Liver (tissue), 9 donors: Measurements from ENCODE around the gene CHRDL2. TPM values are rescaled to one million over a fixed set of nuclear protein-coding genes. Genes with fewer than 3 reads are reported as not detected.

Experiments used
- DNase-seq: peaks from one replicate; pipeline ENCODE4 v3.0.0-alpha.2; 2017; ENCODE audit warnings: low spot score
- H3K27ac ChIP-seq, 2 donors: one replicate each; pipeline ENCODE4 v1.7.0; 2013; ENCODE audit warnings: inconsistent platforms in 2 of 2, low read length in 2 of 2, control low read depth in 1 of 2, low read depth in 1 of 2, mild to moderate bottlenecking in 1 of 2
- H3K27me3 ChIP-seq, 4 donors: one replicate each; pipeline versions ENCODE4 v1.6.1 to v1.7.0; 2013; ENCODE audit warnings: low read length in 3 of 4, inconsistent platforms in 1 of 4, mild to moderate bottlenecking in 1 of 4, moderate library complexity in 1 of 4; ENCODE audit not compliant: control insufficient read depth in 4 of 4, insufficient read depth in 4 of 4
- H3K36me3 ChIP-seq, 4 donors: one replicate each; pipeline versions ENCODE4 v1.6.1 to v1.7.0; 2013; ENCODE audit warnings: low read length in 3 of 4, mild to moderate bottlenecking in 3 of 4, low read depth in 1 of 4, moderate library complexity in 1 of 4; ENCODE audit not compliant: control insufficient read depth in 4 of 4, insufficient read depth in 3 of 4
- H3K4me1 ChIP-seq, 4 donors: one replicate each; pipeline versions ENCODE4 v1.6.1 to v1.7.0; 2013; ENCODE audit warnings: low read length in 3 of 4, mild to moderate bottlenecking in 3 of 4, moderate library complexity in 1 of 4; ENCODE audit not compliant: control insufficient read depth in 4 of 4, insufficient read depth in 4 of 4
- H3K4me3 ChIP-seq, 3 donors: one replicate each; pipeline versions ENCODE4 v1.6.1 to v1.7.0; 2013; ENCODE audit warnings: low read length in 3 of 3, control low read depth in 1 of 3, low read depth in 1 of 3, mild to moderate bottlenecking in 1 of 3
- H3K9ac ChIP-seq, 2 donors: one replicate each; pipeline ENCODE4 v1.7.0; 2013; ENCODE audit warnings: low read length in 2 of 2, mild to moderate bottlenecking in 2 of 2, moderate library complexity in 2 of 2, control low read depth in 1 of 2, low read depth in 1 of 2
- H3K9me3 ChIP-seq, 4 donors: one replicate each; pipeline versions ENCODE4 v1.6.1 to v1.7.0; 2013; ENCODE audit warnings: low read length in 3 of 4; ENCODE audit not compliant: control insufficient read depth in 4 of 4
- ATF3 ChIP-seq: IDR thresholded peaks from 2 replicates; pipeline ENCODE4 v1.6.1; 2016; ENCODE audit warnings: antibody characterized with exemption
- CTCF ChIP-seq: fragments of 150-350 bp; IDR thresholded peaks from 2 replicates; pipeline ENCODE4 v1.5.1; 2017; ENCODE audit warnings: improper control_type of control experiment, low read depth, low read length; ENCODE audit not compliant: missing input control
- EGR1 ChIP-seq, 2 donors: IDR thresholded peaks; 2 replicates each; pipeline ENCODE4 v1.6.1; 2016 to 2018; ENCODE audit warnings: antibody characterized with exemption in 2 of 2, low read depth in 2 of 2
- FOXA1 ChIP-seq: IDR thresholded peaks from 2 replicates; pipeline ENCODE4 v1.6.1; 2016; ENCODE audit warnings: antibody characterized with exemption
- FOXA2 ChIP-seq: IDR thresholded peaks from 2 replicates; pipeline ENCODE4 v1.6.1; 2016; ENCODE audit warnings: antibody characterized with exemption
- GABPA ChIP-seq, 2 donors: IDR thresholded peaks in 1 of 2; conservative IDR thresholded peaks in 1 of 2; 2 replicates each; pipeline ENCODE4 v1.6.1; 2016; ENCODE audit warnings: antibody characterized with exemption in 2 of 2, mild to moderate bottlenecking in 1 of 2, moderate library complexity in 1 of 2
- HNF4A ChIP-seq, 2 donors: conservative IDR thresholded peaks; 2 replicates each; pipeline ENCODE4 v1.6.1; 2016; ENCODE audit warnings: antibody characterized with exemption in 2 of 2, mild to moderate bottlenecking in 2 of 2
- HNF4G ChIP-seq: IDR thresholded peaks from 2 replicates; pipeline ENCODE4 v1.6.1; 2016; ENCODE audit warnings: antibody characterized with exemption
- JUND ChIP-seq, 2 donors: IDR thresholded peaks; 2 replicates each; pipeline ENCODE4 v1.6.1; 2016; ENCODE audit warnings: antibody characterized with exemption in 2 of 2
- MAX ChIP-seq: IDR thresholded peaks from 2 replicates; pipeline ENCODE4 v1.6.1; 2016; ENCODE audit warnings: antibody characterized with exemption
- NR2F2 ChIP-seq: IDR thresholded peaks from 2 replicates; pipeline ENCODE4 v1.6.1; 2016; ENCODE audit warnings: antibody characterized with exemption
- RAD21 ChIP-seq, 2 donors: IDR thresholded peaks; 2 replicates each; pipeline ENCODE4 v1.6.1; 2016; ENCODE audit warnings: antibody characterized with exemption in 2 of 2, mild to moderate bottlenecking in 2 of 2
- REST ChIP-seq: IDR thresholded peaks from 2 replicates; pipeline ENCODE4 v1.6.1; 2016; ENCODE audit warnings: antibody characterized with exemption, mild to moderate bottlenecking
- SP1 ChIP-seq: IDR thresholded peaks from 2 replicates; pipeline ENCODE4 v1.6.1; 2018; ENCODE audit warnings: antibody characterized with exemption, mild to moderate bottlenecking
- TAF1 ChIP-seq: conservative IDR thresholded peaks from 2 replicates; pipeline ENCODE4 v1.6.1; 2016; ENCODE audit warnings: antibody characterized with exemption, mild to moderate bottlenecking
- YY1 ChIP-seq: IDR thresholded peaks from 2 replicates; pipeline ENCODE4 v1.6.1; 2016; ENCODE audit warnings: antibody characterized with exemption, mild to moderate bottlenecking
- ZBTB33 ChIP-seq: IDR thresholded peaks from 2 replicates; pipeline ENCODE4 v1.6.1; 2016; ENCODE audit warnings: antibody characterized with exemption
- WGBS: extraction: QIAGEN DNeasy Blood & Tissue Kit; methylation state at CpG from one replicate; pipeline ENCODE4 v1.1.7; 2013; 5-methylcytosine and 5-hydroxymethylcytosine counted together
- polyA plus RNA-seq, 2 donors: library from polyadenylated mRNA; stranded (reverse) in 1 of 2; unstranded in 1 of 2; fragments of 200-250 nt in 1 of 2; fragments of >200 nt in 1 of 2; fragmentation: Nextera tagmentation in 1 of 2; extraction: Ambion mirVana in 1 of 2; gene quantifications; one replicate each; pipeline versions ENCODE4 v1.2.1 to v1.2.3, GENCODE V29; 2013 to 2015
- total RNA-seq, 2 donors: library from RNA; depleted of rRNA; stranded (reverse); fragments of >200 nt; gene quantifications; one replicate each; pipeline ENCODE4 v1.2.3, GENCODE V29; 2014
- donor health status: healthy.
- donor health status: healthy.
- donor health status: healthy.
- donor health status: healthy.
- donor health status: healthy.

CHRDL2 gene
- total and polyA plus RNA-seq, 4 donors = 1.8 to 19.0 (median 15.8) TPM; not detected in 1

- H3K4me3 ChIP-seq = no peak overlapping the region
- no peak overlapping the region for H3K9ac ChIP-seq
- WGBS = 66% methylated on average over 8 of the region's 8 CpGs
- DNase-seq = no peak
- TF ChIP-seq CTCF = no peak
- TF ChIP-seq JUND (IDR thresholded peaks at IDR 0.05) = no peak
- TF ChIP-seq ATF3 = no peak
- no peak for TF ChIP-seq SP1
- TF ChIP-seq ZBTB33 = no peak
- TF ChIP-seq TAF1 = no peak
- TF ChIP-seq NR2F2 = no peak
- no peak for TF ChIP-seq HNF4G
- TF ChIP-seq REST = no peak
- no peak for TF ChIP-seq RAD21 (IDR thresholded peaks at IDR 0.05)
- TF ChIP-seq FOXA1 = no peak
- TF ChIP-seq FOXA2 = no peak
- no peak for TF ChIP-seq HNF4A (conservative IDR thresholded peaks at IDR 0.05)
- TF ChIP-seq GABPA (IDR thresholded peaks at IDR 0.05 in 1 of 2, conservative IDR thresholded peaks at IDR 0.05 in 1 of 2) = no peak
- no peak for TF ChIP-seq YY1
- H3K36me3 ChIP-seq = no peaks in the 10 kb centered on the region
- peaks cover 3 to 15% (median 12%) of the 10 kb centered on the region in 4 donors for H3K4me1 ChIP-seq
- H3K27ac ChIP-seq = no peak overlapping the region
- H3K9me3 ChIP-seq = no peaks in the 10 kb centered on the region
- H3K27me3 ChIP-seq = no peaks in the 10 kb centered on the region
Observed at GRCh38 chr11:74701351-74701750, 29.9 kb downstream of the CHRDL2 start.

- no peak overlapping the region for H3K4me3 ChIP-seq
- no peaks in the 10 kb centered on the region for H3K36me3 ChIP-seq
- no peaks in the 10 kb centered on the region for H3K9me3 ChIP-seq
- H3K27ac ChIP-seq = no peak overlapping the region
- no peak overlapping the region for H3K9ac ChIP-seq
- peaks cover 3 to 19% (median 17%) of the 10 kb centered on the region in 4 donors for H3K4me1 ChIP-seq
- 88% methylated on average over 9 of the region's 9 CpGs for WGBS
- H3K27me3 ChIP-seq = no peaks in the 10 kb centered on the region
- DNase-seq = no peak
- TF ChIP-seq SP1 (no peak), MAX (no peak), FOXA2 (no peak), NR2F2 (no peak), HNF4G (no peak), RAD21 (IDR thresholded peaks at IDR 0.05) (no peak), CTCF (no peak), YY1 (no peak), HNF4A (conservative IDR thresholded peaks at IDR 0.05) (no peak), EGR1 (IDR thresholded peaks at IDR 0.05; ENCODE audit: low read depth in 2 of 2) (no peak), GABPA (IDR thresholded peaks at IDR 0.05 in 1 of 2, conservative IDR thresholded peaks at IDR 0.05 in 1 of 2) (no peak), FOXA1 (no peak)
Observed at GRCh38 chr11:74699615-74700396, 31.4 kb downstream of the CHRDL2 start.
